ENCODE data around the gene CASP2.

The CASP2 gene

GRCh38 chr7:143334244-143334643, 46.1 kb downstream of the CASP2 start:
- DNase-seq (ENCODE audit: low spot score): no peak

GRCh38 chr7:143337216-143337615, 49.1 kb downstream of the CASP2 start:
- DNase-seq (ENCODE audit: low spot score): no peak

- no peak for DNase-seq (ENCODE audit: low spot score)
Measured at GRCh38 chr7:143341842-143342241, 53.7 kb downstream of the CASP2 start.

- DNase-seq (ENCODE audit: low spot score): no peak
Measured at GRCh38 chr7:143343596-143343995, 55.4 kb downstream of the CASP2 start.

GRCh38 chr7:143345428-143345900, 57.3 kb downstream of the CASP2 start:
- no peak for DNase-seq (ENCODE audit: low spot score)

GRCh38 chr7:143346018-143346417, 57.9 kb downstream of the CASP2 start:
- DNase-seq (ENCODE audit: low spot score): no peak

GRCh38 chr7:143347950-143348349, 59.8 kb downstream of the CASP2 start:
- no peak for DNase-seq (ENCODE audit: low spot score)

GRCh38 chr7:143351060-143351459, 62.9 kb downstream of the CASP2 start:
- DNase-seq (ENCODE audit: low spot score): no peak

- no peak for DNase-seq (ENCODE audit: low spot score)
Measured at GRCh38 chr7:143351574-143351973, 63.4 kb downstream of the CASP2 start.

GRCh38 chr7:143352531-143353002, 64.4 kb downstream of the CASP2 start:
- no peak for DNase-seq (ENCODE audit: low spot score)

GRCh38 chr7:143354376-143354775, 66.2 kb downstream of the CASP2 start:
- no peak for DNase-seq (ENCODE audit: low spot score)

- DNase-seq (ENCODE audit: low spot score): no peak
Measured at GRCh38 chr7:143354965-143355364, 66.8 kb downstream of the CASP2 start.

GRCh38 chr7:143355450-143356385, 67.6 kb downstream of the CASP2 start:
- DNase-seq (ENCODE audit: low spot score): no peak

GRCh38 chr7:143356414-143357050, 68.4 kb downstream of the CASP2 start:
- DNase-seq (ENCODE audit: low spot score): no peak
